Measurements from ENCODE around the gene DGCR6L.
"Not testable (repeated sequence)": the region's sequence is repeated elsewhere in the genome, so short reads cannot be mapped to it uniquely, and the experiment has no call there.

Gene DGCR6L

DNA sequence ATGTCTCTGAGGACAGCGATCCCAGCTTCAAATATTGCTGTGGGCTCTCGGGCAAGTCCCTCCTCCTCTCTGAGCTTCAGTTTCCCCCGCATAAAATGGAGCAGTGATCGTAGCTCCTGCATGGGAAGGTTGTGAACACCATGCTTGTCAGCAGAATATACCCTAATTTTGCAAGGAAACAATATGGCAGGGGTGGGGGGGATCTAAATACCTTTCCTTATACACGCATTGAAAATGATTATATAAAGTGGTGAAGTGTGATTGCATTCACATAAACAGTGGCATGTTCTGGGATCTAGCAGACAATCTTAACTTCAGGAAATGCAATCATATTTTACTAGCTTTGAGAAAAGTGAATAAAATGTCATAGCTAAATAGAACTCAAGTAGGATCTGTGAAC lies 27.8 kb downstream of the DGCR6L start:
- Histone ChIP-seq H3K27ac (ENCODE audit: low read length) (no peak overlapping the region), H3K36me3 (ENCODE audit: insufficient read depth, low read depth, low read length) (no peaks in the 10 kb centered on the region), H3K9ac (ENCODE audit: low read depth, low read length) (no peak overlapping the region), H3K4me1 (ENCODE audit: insufficient read depth, low read length) (no peaks in the 10 kb centered on the region), H3K27me3 (ENCODE audit: insufficient read depth, low read length) (peaks cover 12% of the 10 kb centered on the region), H3K4me3 (ENCODE audit: low read length) (no peak overlapping the region), H3K9me3 (ENCODE audit: insufficient read depth, low read depth, low read length) (no peaks in the 10 kb centered on the region)

GRCh38 chr22:20291604-20292063 lies 28.2 kb downstream of the DGCR6L start:
- H3K36me3 ChIP-seq (ENCODE audit: insufficient read depth, low read depth, low read length) = no peaks in the 10 kb centered on the region
- H3K27me3 ChIP-seq (ENCODE audit: insufficient read depth, low read length) = peaks cover 7% of the 10 kb centered on the region
- no peaks in the 10 kb centered on the region for H3K4me1 ChIP-seq (ENCODE audit: insufficient read depth, low read length)
- no peak overlapping the region for H3K4me3 ChIP-seq (ENCODE audit: low read length)
- no peaks in the 10 kb centered on the region for H3K9me3 ChIP-seq (ENCODE audit: insufficient read depth, low read depth, low read length)
- no peak overlapping the region for H3K9ac ChIP-seq (ENCODE audit: low read depth, low read length)
- H3K27ac ChIP-seq (ENCODE audit: low read length) = no peak overlapping the region

- H3K36me3 ChIP-seq (ENCODE audit: insufficient read depth, low read depth, low read length) = no peaks in the 10 kb centered on the region
- H3K27me3 ChIP-seq (ENCODE audit: insufficient read depth, low read length) = 0 out of 2 replicates have a peak, but pooled peaks cover 4% of the 10 kb centered on the region
- H3K4me1 ChIP-seq (ENCODE audit: insufficient read depth, low read length) = no peaks in the 10 kb centered on the region
- H3K4me3 ChIP-seq (ENCODE audit: low read length) = no peak overlapping the region
- H3K27ac ChIP-seq (ENCODE audit: low read length) = no peak overlapping the region
- H3K9ac ChIP-seq (ENCODE audit: low read depth, low read length) = no peak overlapping the region
- H3K9me3 ChIP-seq (ENCODE audit: insufficient read depth, low read depth, low read length) = no peaks in the 10 kb centered on the region
These were observed 28.6 kb downstream of the DGCR6L start for GRCh38 chr22:20291249-20291586.

DNA sequence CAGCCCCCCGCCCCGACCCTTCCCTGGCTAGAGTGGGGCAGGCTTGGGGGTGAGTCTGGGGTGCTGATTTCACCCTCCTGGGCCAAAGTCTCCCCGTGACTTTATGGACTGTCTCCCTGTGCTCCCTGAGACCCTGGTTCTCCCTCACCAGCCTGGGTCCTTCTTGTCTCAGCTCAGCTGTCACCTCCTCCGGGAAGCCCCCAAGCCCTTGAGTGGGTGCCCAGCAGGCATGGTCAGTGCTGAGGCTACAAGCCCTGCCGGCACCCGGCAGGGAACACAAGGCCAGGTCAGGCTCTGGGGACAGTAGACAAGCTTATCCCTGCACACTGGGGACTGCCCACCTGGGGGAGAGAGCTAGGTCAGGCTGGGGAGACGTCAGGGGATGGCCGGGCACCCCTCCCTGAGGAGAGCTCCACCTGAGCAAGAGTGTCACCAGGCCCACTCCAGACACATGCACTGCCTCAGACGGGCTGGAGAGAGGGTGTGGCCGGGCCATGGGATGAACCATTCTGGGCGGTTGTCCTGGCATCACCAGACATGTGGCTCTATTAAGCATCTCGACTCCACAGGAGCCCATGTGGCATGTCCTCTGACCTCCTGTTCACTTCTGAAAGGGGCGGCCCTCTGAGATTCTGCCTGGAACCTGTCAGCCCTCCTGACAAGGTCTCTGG lies 29.1 kb downstream of the DGCR6L start:
- H3K27ac ChIP-seq (ENCODE audit: low read length) = no peak overlapping the region
- 0 out of 2 replicates have a peak, but pooled peaks cover 2% of the 10 kb centered on the region for H3K27me3 ChIP-seq (ENCODE audit: insufficient read depth, low read length)
- H3K4me1 ChIP-seq (ENCODE audit: insufficient read depth, low read length) = no peaks in the 10 kb centered on the region
- no peaks in the 10 kb centered on the region for H3K36me3 ChIP-seq (ENCODE audit: insufficient read depth, low read depth, low read length)
- no peak overlapping the region for H3K4me3 ChIP-seq (ENCODE audit: low read length)
- no peaks in the 10 kb centered on the region for H3K9me3 ChIP-seq (ENCODE audit: insufficient read depth, low read depth, low read length)
- H3K9ac ChIP-seq (ENCODE audit: low read depth, low read length) = no peak overlapping the region

GRCh38 chr22:20290045-20290392 lies 29.8 kb downstream of the DGCR6L start:
- no peak overlapping the region for H3K9ac ChIP-seq (ENCODE audit: low read depth, low read length)
- no peaks in the 10 kb centered on the region for H3K4me1 ChIP-seq (ENCODE audit: insufficient read depth, low read length)
- H3K27me3 ChIP-seq (ENCODE audit: insufficient read depth, low read length) = no peaks in the 10 kb centered on the region
- no peaks in the 10 kb centered on the region for H3K36me3 ChIP-seq (ENCODE audit: insufficient read depth, low read depth, low read length)
- no peak overlapping the region for H3K4me3 ChIP-seq (ENCODE audit: low read length)
- no peaks in the 10 kb centered on the region for H3K9me3 ChIP-seq (ENCODE audit: insufficient read depth, low read depth, low read length)
- H3K27ac ChIP-seq (ENCODE audit: low read length) = no peak overlapping the region

DNA sequence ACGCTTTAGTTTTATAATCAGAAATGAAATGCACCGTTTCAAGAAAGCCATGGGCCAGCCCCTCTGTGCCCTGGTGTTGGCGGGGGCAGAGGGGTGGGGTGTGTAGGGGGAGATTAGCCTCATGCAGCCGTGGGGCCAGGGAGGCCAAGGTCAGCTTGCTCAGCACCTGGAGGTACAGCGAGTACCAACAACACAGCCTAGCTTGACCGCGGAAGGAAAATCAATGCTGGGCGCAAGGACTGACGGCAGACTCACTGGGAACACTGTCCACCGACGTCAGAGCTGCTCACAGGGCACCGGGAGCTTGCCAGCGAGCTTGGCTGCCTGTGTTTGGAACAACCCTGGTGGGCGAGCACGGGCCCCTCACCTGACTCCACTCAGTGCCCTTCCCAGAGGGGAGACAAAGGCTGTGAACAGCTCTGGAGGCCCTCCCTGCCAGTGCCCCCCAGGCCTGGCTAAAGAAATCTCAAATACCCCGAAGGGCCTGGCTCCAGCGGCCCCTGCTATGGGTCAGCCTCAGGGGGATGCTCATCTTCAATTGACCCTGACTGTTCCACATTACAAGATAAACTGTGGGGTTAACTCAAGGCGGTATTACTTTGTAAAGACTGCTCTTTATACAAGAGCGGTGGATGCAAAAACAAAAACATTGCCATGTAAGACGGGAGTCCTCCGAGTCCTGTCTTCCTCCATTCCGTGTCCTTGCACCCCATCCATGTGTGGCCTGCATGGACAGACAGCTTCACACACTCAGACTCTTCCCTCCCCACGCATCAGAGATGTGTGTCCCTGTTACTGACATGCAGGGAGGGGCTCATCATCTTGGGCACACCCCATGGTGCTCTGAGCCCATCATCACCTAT lies 30.4 kb downstream of the DGCR6L start:
- H3K27me3 ChIP-seq (ENCODE audit: insufficient read depth, low read length); H3K9me3 ChIP-seq (ENCODE audit: insufficient read depth, low read depth, low read length); H3K4me1 ChIP-seq (ENCODE audit: insufficient read depth, low read length); H3K27ac ChIP-seq (ENCODE audit: low read length); H3K9ac ChIP-seq (ENCODE audit: low read depth, low read length); H3K36me3 ChIP-seq (ENCODE audit: insufficient read depth, low read depth, low read length); H3K4me3 ChIP-seq (ENCODE audit: low read length): not testable (repeated sequence)

DNA sequence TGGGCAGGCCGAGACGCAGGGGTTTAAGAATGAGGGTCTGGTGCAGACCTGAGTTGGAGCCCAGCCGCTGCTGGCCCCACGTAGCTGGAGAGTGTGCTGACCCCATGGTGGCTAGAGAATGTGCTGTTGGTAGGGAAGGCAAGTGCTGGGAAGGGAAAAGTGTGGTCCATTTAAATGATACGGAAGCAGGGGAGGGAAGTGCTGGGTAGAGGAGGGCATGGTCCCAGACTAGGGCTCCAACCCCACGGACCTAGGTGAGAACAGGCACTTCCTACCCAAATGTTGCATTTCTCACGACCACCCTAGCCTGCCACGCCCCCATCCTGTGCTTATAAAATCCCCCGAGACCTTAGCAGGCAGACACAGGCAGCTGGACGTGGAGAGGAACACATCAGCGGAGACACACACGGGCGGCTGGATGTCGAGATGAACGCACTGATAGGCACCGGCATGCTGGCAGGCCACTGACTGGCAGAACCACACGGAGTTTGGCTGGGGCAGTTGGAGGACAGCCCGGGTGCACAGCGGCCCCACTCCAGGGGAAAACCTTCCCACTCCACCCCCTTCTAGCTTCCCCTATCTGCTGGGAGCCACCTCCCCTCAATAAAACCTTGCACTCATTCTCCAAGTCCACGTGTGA lies 33.0 kb downstream of the DGCR6L start:
- not testable (repeated sequence) for H3K9me3 ChIP-seq (ENCODE audit: insufficient read depth, low read depth, low read length); H3K36me3 ChIP-seq (ENCODE audit: insufficient read depth, low read depth, low read length); H3K9ac ChIP-seq (ENCODE audit: low read depth, low read length); H3K4me3 ChIP-seq (ENCODE audit: low read length); H3K4me1 ChIP-seq (ENCODE audit: insufficient read depth, low read length); H3K27ac ChIP-seq (ENCODE audit: low read length); H3K27me3 ChIP-seq (ENCODE audit: insufficient read depth, low read length)

DNA sequence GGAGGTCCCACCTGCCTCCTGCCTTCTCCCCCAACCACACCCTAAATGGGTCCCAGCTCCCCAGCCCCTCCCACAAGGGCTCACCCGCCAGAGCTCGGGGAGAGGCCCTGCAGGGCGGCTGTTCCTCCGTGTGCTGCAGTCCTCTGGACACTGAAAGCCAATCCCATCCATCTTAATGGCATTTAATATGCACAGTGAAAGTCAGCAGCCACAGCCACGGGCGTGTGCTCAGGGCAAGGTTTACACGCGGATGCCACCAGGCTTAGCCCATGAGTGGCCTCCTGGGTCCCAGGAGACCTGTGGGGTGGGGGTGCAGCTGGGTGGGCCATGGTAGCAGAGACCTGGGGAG lies 33.6 kb downstream of the DGCR6L start:
- not testable (repeated sequence) for H3K4me1 ChIP-seq (ENCODE audit: insufficient read depth, low read length); H3K27ac ChIP-seq (ENCODE audit: low read length); H3K27me3 ChIP-seq (ENCODE audit: insufficient read depth, low read length)

GRCh38 chr22:20285473-20286311 lies 34.2 kb downstream of the DGCR6L start:
- not testable (repeated sequence) for H3K9ac ChIP-seq (ENCODE audit: low read depth, low read length)

More for the DNA sequence above, 33.6 kb downstream of the DGCR6L start:
- H3K9ac ChIP-seq (ENCODE audit: low read depth, low read length); H3K4me3 ChIP-seq (ENCODE audit: low read length); H3K36me3 ChIP-seq (ENCODE audit: insufficient read depth, low read depth, low read length); H3K9me3 ChIP-seq (ENCODE audit: insufficient read depth, low read depth, low read length): not testable (repeated sequence)

DNA sequence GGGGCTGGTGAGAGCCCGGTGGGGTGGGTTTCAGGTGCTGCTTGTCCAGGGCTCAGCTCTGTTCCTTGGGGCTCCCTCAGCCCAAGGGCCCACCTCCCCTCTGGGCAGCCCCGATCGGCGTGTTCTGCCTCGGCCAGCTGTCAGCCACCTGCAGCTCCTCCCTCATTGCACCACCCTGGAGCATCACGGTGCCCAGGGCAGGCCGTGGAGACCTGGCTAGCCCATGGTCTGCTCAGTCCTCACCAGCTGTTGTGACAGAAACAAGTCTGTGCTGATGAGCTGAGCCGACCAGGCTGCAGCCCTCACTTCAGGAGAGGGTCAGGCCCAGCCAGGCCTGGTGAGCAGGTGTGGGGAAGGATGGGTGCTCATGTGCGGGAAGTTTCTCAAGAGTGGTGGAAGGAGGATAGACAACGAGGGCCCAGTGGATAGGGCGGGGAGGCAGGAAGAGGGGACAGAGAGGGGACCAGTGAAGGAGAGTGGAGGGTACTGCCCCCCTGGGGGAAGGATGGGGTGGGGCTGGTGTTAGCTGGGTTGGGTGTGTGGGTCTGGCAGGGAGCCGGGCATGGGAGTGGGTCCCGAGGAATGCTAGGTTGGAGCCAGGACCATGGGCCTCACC lies 35.3 kb downstream of the DGCR6L start:
- Histone ChIP-seq H3K36me3 (ENCODE audit: insufficient read depth, low read depth, low read length) (no peaks in the 10 kb centered on the region), H3K4me3 (ENCODE audit: low read length) (no peak overlapping the region), H3K27me3 (ENCODE audit: insufficient read depth, low read length) (no peaks in the 10 kb centered on the region), H3K9me3 (ENCODE audit: insufficient read depth, low read depth, low read length) (no peaks in the 10 kb centered on the region), H3K27ac (ENCODE audit: low read length) (no peak overlapping the region), H3K4me1 (ENCODE audit: insufficient read depth, low read length) (no peaks in the 10 kb centered on the region), H3K9ac (ENCODE audit: low read depth, low read length) (no peak overlapping the region)

More at GRCh38 chr22:20285473-20286311, 34.2 kb downstream of the DGCR6L start:
- not testable (repeated sequence) for H3K27me3 ChIP-seq (ENCODE audit: insufficient read depth, low read length); H3K27ac ChIP-seq (ENCODE audit: low read length); H3K9me3 ChIP-seq (ENCODE audit: insufficient read depth, low read depth, low read length); H3K4me3 ChIP-seq (ENCODE audit: low read length); H3K4me1 ChIP-seq (ENCODE audit: insufficient read depth, low read length); H3K36me3 ChIP-seq (ENCODE audit: insufficient read depth, low read depth, low read length)

DNA sequence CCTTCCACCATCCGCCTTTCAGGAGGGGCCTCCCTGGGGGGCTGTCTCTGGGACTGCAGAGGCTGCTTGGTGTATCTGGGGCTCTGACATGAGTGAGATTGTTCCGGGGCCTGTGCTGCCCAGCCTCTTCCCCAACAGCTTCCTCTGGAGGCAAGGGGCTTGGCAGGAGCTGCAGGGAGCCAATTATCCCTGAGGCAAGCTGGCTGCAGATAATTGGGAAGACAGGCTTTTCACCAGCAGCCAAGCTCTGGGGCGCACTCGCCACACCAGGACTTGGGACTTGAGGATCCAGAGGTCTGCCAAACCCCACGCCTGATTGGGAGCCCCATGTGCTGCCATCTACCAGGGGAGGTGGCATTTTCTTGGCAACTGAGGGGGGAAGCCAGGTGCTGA lies 36.2 kb downstream of the DGCR6L start:
- Histone ChIP-seq H3K4me3 (ENCODE audit: low read length) (no peak overlapping the region), H3K27ac (ENCODE audit: low read length) (no peak overlapping the region), H3K9me3 (ENCODE audit: insufficient read depth, low read depth, low read length) (no peaks in the 10 kb centered on the region), H3K27me3 (ENCODE audit: insufficient read depth, low read length) (no peaks in the 10 kb centered on the region), H3K4me1 (ENCODE audit: insufficient read depth, low read length) (no peaks in the 10 kb centered on the region), H3K9ac (ENCODE audit: low read depth, low read length) (no peak overlapping the region), H3K36me3 (ENCODE audit: insufficient read depth, low read depth, low read length) (no peaks in the 10 kb centered on the region)

Measured in iPS-20b (cell line).